OCI-M2 (cell line): Measurements from ENCODE around the gene PCDHA6.
"Not testable (repeated sequence)": the region's sequence is repeated elsewhere in the genome, so short reads cannot be mapped to it uniquely, and the experiment has no call there.

Experiments used
- DNase-seq: peaks from one replicate; lab custom pipeline; 2025; ENCODE audit not compliant: unreplicated experiment; lab: John Stamatoyannopoulos, UW

Gene PCDHA6

DNA sequence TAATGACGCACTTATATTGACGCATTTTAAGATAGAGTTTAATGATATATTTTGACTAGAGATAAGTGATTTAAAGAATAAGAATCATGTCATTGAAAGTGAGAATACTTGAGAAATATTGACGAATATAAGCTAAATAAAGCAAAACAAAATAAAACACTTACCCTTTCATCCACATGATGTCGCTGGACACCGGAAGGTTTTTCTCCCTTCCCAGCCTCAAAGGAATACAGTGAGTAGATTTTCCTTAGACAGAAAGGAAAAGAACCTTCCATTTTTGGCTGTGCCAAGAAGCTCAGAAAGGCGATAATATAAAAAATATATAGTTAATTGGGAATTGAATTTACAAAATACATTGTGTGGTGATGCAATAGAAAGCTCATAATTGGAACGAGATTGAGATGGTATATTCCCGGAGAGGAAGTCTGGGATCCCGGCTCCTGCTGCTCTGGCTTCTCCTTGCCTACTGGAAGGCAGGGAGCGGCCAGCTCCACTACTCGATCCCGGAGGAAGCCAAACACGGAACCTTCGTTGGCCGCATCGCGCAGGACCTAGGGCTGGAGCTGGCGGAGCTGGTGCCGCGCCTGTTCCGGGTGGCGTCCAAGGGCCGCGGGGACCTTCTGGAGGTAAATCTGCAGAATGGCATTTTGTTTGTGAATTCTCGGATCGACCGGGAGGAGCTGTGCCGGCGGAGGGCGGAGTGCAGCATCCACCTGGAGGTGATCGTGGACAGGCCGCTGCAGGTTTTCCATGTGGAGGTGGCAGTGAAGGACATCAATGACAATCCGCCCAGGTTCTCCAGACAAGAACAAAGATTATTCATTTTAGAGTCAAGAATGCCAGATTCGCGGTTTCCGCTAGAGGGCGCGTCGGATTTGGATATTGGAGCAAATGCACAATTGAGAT, 6.1 kb upstream of the PCDHA6 start, which contains the start of gene PCDHA5:
Gene PCDHA5, plus strand, starts transcription at position 239 of the 906 bp plus-strand sequence.
- no peak for DNase-seq

DNA sequence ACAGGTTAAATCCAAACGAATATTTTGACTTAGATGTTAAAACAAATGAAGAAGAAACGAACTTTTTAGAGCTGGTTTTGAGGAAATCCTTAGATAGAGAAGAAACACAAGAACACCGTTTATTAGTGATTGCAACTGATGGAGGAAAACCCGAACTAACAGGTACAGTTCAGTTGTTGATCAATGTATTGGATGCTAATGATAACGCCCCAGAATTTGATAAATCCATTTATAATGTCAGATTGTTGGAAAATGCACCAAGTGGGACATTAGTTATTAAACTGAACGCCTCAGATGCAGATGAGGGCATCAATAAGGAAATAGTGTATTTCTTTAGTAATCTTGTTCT, 5.5 kb upstream of the PCDHA6 start:
- DNase-seq: no peak

DNA sequence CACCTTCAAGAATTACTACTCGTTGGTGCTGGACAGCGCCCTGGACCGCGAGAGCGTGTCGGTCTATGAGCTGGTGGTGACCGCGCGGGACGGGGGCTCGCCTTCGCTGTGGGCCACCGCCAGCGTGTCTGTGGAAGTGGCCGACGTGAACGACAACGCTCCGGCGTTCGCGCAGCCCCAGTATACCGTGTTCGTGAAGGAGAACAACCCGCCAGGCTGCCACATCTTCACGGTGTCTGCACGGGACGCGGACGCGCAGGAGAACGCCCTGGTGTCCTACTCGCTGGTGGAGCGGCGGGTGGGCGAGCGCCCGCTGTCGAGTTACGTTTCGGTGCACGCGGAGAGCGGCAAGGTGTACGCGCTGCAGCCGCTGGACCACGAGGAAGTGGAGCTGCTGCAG, 4.8 kb upstream of the PCDHA6 start:
- not testable (repeated sequence) for DNase-seq

DNA sequence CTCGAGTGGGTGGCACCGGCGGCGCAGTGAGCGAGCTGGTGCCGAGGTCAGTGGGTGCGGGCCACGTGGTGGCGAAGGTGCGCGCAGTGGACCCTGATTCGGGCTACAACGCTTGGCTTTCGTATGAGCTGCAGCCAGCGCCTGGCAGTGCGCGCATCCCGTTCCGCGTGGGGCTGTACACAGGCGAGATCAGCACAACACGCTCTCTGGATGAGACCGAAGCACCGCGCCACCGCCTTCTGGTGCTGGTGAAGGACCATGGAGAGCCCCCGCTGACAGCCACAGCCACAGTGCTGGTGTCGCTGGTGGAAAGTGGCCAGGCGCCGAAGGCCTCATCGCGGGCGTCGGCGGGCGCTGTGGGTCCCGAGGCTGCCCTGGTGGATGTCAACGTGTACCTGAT, 4.3 kb upstream of the PCDHA6 start:
- no peak for DNase-seq

DNA sequence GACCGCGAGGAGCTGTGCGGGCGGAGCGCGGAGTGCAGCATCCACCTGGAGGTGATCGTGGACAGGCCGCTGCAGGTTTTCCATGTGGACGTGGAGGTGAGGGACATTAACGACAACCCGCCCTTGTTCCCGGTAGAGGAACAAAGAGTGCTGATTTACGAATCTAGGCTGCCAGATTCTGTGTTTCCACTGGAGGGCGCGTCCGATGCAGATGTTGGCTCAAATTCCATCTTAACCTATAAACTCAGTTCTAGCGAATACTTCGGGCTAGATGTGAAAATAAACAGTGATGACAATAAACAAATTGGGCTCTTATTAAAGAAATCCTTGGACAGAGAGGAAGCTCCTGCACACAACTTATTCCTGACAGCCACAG, 590 bp downstream of the PCDHA6 start:
- DNase-seq: no peak

DNA sequence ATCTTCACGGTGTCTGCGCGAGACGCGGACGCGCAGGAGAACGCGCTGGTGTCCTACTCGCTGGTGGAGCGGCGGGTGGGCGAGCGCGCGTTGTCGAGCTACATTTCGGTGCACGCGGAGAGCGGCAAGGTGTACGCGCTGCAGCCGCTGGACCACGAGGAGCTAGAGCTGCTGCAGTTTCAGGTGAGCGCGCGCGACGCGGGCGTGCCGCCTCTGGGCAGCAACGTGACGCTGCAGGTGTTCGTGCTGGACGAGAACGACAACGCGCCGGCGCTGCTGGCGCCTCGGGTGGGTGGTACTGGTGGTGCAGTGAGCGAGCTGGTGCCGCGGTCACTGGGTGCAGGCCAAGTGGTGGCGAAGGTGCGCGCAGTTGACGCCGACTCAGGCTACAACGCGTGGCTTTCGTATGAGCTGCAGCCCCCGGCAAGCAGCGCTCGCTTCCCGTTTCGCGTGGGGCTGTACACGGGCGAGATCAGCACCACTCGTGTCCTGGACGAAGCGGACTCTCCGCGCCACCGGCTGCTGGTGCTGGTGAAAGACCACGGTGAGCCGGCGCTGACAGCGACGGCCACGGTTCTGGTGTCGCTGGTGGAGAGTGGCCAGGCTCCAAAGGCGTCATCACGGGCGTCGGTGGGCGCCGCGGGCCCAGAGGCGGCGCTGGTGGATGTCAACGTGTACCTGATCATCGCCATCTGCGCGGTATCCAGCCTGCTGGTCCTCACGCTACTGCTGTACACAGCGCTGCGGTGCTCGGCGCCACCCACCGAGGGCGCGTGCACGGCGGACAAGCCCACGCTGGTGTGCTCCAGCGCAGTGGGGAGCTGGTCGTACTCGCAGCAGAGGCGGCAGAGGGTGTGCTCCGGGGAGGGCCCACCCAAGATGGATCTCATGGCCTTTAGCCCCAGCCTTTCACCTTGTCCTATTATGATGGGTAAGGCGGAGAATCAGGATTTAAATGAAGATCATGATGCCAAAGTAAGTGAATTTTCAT, 2.0 kb downstream of the PCDHA6 start:
- DNase-seq: not testable (repeated sequence)

DNA sequence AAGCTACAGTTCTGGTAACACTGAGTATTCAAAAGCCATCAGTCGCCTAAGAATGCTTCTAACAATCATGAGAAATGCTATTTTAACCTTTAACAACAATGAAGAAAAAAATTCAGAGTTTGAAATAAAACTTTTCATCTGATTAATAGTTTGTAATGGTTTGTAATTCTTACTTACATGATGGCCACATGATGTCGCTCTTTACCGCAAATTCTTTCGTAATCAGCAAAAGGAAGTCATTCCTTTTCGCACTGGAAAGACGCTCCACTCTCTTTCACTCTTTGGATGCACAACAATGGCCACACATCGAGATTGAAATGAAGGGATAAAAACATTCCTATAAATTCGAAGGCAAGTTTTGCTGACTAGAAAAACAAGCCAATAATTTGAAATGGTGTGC, 6.2 kb downstream of the PCDHA6 start, which contains the start of gene PCDHA7:
Gene PCDHA7, plus strand, starts transcription at position 277 of the 400 bp plus-strand sequence. Its CDS starts 115 bp downstream, at position 392.
- no peak for DNase-seq

DNA sequence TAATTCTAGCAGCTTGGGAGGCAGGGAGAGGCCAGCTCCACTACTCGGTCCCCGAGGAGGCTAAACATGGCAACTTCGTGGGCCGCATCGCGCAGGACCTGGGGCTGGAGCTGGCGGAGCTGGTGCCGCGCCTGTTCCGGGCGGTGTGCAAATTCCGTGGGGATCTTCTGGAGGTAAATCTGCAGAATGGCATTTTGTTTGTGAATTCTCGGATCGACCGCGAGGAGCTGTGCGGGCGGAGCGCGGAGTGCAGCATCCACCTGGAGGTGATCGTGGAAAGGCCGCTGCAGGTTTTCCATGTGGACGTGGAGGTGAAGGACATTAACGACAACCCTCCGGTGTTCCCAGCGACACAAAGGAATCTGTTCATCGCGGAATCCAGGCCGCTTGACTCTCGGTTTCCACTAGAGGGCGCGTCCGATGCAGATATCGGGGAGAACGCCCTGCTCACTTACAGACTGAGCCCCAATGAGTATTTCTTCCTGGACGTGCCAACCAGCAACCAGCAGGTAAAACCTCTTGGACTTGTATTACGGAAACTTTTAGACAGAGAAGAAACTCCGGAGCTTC, 6.8 kb downstream of the PCDHA6 start:
- not testable (repeated sequence) for DNase-seq

DNA sequence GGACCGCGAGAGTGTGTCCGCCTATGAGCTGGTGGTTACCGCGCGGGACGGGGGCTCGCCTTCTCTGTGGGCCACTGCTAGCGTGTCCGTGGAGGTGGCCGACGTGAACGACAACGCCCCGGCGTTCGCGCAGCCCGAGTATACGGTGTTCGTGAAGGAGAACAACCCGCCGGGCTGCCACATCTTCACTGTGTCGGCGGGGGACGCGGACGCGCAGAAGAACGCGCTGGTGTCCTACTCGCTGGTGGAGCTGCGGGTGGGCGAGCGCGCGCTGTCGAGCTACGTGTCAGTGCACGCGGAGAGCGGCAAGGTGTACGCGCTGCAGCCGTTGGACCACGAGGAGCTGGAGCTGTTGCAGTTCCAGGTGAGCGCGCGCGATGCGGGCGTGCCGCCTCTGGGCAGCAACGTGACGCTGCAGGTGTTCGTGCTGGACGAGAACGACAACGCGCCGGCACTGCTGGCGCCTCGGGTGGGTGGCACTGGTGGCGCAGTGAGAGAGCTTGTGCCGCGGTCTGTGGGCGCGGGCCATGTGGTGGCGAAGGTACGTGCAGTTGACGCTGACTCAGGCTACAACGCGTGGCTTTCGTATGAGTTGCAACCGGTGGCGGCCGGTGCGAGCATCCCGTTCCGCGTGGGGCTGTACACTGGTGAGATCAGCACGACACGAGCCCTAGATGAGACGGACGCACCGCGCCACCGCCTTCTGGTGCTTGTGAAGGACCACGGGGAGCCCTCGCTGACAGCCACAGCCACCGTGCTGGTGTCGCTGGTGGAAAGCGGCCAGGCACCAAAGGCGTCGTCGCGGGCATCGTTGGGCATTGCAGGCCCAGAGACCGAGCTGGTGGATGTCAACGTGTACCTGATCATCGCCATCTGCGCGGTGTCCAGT, 8.1 kb downstream of the PCDHA6 start:
- DNase-seq: no peak

DNA sequence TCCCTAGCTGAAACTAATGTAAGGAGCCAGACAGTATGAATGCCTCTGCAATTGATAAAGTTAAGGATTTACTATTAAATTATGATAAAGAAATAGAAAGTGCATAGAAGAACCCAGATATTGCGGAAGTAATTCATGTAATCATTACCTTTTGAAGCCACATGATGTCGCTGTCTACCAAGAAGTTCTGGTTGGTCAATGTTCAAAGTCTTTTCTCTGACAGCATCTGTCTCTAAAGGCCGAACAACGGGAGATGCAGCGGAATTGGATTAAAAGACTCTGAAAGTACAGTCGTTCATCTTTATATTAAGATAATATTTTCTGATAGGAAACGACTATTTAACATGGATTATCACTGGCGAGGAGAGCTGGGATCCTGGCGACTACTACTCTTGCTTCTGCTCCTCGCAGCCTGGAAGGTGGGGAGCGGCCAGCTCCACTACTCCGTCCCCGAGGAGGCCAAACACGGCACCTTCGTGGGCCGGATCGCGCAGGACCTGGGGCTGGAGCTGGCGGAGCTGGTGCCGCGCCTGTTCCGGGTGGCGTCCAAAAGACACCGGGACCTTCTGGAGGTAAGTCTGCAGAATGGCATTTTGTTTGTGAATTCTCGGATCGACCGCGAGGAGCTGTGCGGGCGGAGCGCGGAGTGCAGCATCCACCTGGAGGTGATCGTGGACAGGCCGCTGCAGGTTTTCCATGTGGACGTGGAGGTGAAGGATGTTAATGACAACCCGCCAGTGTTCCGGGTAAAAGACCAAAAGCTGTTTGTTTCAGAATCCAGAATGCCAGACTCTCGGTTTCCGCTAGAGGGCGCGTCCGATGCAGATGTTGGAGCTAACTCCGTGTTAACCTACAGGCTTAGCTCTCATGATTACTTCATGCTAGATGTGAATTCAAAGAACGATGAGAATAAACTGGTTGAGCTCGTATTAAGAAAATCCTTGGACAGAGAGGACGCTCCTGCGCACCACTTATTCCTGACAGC, 13.5 kb downstream of the PCDHA6 start, which contains the start of gene PCDHA8:
Gene PCDHA8, plus strand, starts transcription at position 210 of the 985 bp plus-strand sequence. Its CDS starts 135 bp downstream, at position 345.
- no peak for DNase-seq

DNA sequence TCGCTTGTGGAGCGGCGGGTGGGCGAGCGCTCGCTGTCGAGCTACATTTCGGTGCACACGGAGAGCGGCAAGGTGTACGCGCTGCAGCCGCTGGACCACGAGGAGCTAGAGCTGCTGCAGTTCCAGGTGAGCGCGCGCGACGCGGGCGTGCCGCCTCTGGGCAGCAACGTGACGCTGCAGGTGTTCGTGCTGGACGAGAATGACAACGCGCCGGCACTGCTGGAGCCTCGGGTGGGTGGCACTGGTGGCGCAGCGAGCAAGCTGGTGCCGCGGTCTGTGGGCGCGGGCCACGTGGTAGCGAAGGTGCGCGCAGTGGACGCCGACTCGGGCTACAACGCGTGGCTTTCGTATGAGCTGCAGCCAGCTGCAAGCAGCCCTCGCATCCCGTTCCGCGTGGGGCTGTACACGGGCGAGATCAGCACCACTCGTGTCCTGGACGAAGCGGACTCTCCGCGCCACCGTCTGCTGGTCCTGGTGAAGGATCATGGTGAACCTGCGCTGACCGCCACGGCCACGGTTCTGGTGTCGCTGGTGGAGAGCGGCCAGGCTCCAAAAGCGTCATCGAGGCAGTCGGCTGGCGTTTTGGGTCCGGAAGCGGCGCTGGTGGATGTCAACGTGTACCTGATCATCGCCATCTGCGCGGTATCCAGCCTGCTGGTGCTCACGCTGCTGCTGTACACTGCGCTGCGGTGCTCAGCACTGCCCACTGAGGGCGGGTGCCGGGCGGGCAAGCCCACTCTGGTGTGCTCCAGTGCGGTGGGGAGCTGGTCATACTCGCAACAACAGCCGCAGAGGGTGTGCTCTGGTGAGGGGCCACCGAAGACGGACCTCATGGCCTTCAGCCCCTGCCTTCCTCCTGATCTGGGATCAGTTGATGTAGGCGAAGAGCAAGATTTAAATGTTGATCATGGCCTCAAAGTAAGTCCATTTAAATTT, 15.3 kb downstream of the PCDHA6 start:
- no peak for DNase-seq

DNA sequence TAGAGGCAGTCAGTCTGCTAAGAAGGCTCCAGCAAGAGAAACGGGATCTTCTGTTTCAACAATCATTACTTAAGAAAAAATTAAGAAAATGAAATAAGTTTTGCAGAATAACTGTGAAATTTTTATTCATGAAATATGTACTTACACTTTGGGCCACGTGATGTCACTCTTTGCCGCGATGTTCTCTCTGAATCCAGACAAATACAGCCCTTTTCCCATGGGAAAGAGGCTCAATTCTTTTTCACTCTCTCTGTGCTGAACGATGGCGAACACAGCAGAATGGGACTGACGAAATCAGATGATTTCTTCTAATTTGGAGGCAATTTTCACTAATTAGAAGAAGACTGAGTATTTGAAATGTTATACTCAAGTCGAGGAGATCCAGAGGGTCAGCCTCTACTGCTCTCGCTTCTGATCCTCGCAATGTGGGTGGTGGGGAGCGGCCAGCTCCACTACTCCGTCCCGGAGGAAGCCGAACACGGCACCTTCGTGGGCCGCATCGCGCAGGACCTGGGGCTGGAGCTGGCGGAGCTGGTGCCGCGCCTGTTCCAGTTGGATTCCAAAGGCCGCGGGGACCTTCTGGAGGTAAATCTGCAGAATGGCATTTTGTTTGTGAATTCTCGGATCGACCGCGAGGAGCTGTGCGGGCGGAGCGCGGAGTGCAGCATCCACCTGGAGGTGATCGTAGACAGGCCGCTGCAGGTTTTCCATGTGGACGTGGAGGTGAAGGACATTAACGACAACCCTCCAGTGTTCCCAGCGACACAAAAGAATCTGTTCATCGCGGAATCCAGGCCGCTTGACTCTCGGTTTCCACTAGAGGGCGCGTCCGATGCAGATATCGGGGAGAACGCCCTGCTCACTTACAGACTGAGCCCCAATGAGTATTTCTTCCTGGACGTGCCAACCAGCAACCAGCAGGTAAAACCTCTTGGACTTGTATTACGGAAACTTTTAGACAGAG, 20.7 kb downstream of the PCDHA6 start, which contains the start of gene PCDHA9:
Gene PCDHA9, plus strand, starts transcription at position 244 of the 964 bp plus-strand sequence. Its CDS starts 114 bp downstream, at position 358.
- DNase-seq: not testable (repeated sequence)

DNA sequence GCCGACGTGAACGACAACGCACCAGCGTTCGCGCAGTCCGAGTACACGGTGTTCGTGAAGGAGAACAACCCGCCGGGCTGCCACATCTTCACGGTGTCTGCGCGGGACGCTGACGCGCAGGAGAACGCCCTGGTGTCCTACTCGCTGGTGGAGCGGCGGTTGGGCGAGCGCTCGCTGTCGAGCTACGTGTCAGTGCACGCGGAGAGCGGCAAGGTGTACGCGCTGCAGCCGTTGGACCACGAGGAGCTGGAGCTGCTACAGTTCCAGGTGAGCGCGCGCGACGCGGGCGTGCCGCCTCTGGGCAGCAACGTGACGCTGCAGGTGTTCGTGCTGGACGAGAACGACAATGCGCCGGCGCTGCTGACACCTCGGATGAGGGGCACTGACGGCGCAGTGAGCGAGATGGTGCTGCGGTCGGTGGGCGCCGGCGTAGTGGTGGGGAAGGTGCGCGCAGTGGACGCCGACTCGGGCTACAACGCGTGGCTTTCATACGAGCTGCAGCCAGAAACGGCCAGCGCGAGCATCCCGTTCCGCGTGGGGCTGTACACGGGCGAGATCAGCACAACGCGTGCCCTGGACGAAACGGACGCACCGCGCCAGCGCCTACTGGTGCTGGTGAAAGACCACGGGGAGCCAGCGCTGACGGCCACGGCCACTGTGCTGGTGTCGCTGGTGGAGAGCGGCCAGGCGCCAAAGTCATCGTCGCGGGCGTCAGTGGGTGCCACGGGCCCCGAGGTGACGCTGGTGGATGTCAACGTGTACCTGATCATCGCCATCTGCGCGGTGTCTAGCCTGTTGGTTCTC, 22.3 kb downstream of the PCDHA6 start:
- DNase-seq: not testable (repeated sequence)

DNA sequence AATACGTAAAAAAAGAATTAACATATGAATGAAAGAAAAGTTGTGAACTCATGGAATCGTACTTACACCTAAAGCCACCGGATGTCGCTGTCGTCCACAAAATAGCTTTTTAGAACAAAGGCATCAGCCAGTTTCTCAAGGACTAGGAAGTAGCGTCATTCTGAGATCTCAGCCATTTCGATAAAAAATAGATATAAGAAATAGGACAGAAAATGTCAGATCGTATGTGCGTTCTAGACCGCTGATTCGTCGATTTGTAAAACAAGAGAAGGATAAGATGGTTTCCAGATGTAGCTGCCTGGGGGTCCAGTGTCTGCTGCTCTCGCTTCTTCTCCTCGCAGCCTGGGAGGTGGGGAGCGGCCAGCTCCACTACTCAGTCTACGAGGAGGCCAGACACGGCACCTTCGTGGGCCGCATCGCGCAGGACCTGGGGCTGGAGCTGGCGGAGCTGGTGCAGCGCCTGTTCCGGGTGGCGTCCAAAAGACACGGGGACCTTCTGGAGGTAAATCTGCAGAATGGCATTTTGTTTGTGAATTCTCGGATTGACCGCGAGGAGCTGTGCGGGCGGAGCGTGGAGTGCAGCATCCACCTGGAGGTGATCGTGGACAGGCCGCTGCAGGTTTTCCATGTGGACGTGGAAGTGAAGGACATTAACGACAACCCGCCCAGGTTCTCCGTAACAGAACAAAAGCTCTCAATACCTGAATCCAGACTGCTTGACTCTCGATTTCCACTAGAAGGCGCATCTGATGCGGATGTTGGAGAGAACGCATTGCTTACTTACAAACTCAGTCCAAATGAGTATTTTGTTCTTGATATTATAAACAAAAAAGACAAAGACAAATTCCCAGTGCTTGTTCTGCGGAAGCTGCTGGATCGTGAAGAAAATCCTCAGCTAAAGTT, 28.3 kb downstream of the PCDHA6 start, which contains the start of gene PCDHA10:
Gene PCDHA10, plus strand, starts transcription at position 126 of the 903 bp plus-strand sequence. Its CDS starts 152 bp downstream, at position 278.
- DNase-seq: no peak
